ENCODE data around the gene THSD4. TPM values are rescaled to one million over a fixed set of nuclear protein-coding genes. Genes with fewer than 3 reads are reported as not detected.

The THSD4 gene
- total and polyA plus RNA-seq, 9 of the 15 experiments (the other 6 are each of a cell fraction or from before 2014, with no cell fraction given), result 0.04 TPM; not detected in 5

GRCh38 chr15:71730277-71731144 lies 615.2 kb downstream of the THSD4 start (continued):
- TF ChIP-seq CREB5 (CRISPR knock-in tag; IDR thresholded peaks at IDR 0.05) (no peak), ESRRB (CRISPR knock-in tag; IDR thresholded peaks at IDR 0.05; ENCODE audit: borderline replicate concordance) (no peak), PREB (CRISPR knock-in tag; IDR thresholded peaks at IDR 0.05) (no peak), HDAC1 (IDR thresholded peaks at IDR 0.05) (no peak), HNRNPK (IDR thresholded peaks at IDR 0.05; ENCODE audit: low read depth, low read length, poor library complexity, severe bottlenecking) (no peak), CC2D1A (IDR thresholded peaks at IDR 0.05) (no peak), AFF4 (CRISPR knock-in tag; IDR thresholded peaks at IDR 0.05) (no peak), ZNF324 (CRISPR knock-in tag; IDR thresholded peaks at IDR 0.05) (no peak), TCF7 (IDR thresholded peaks at IDR 0.05; ENCODE audit: borderline replicate concordance) (no peak), ELF2 (CRISPR knock-in tag; IDR thresholded peaks at IDR 0.05) (no peak), REST (IDR thresholded peaks at IDR 0.05; ENCODE audit: borderline replicate concordance) (peak; percentile 33; the same call in 1 of the 2 replicates), REST (CRISPR knock-in tag; IDR thresholded peaks at IDR 0.05; ENCODE audit: low read depth) (no peak), TAF7 (tag; IDR thresholded peaks at IDR 0.05) (no peak)
